ENCODE results near the gene FAM53B.
"Not testable (repeated sequence)": the region's sequence is repeated elsewhere in the genome, so short reads cannot be mapped to it uniquely, and the experiment has no call there.

Gene FAM53B

DNA sequence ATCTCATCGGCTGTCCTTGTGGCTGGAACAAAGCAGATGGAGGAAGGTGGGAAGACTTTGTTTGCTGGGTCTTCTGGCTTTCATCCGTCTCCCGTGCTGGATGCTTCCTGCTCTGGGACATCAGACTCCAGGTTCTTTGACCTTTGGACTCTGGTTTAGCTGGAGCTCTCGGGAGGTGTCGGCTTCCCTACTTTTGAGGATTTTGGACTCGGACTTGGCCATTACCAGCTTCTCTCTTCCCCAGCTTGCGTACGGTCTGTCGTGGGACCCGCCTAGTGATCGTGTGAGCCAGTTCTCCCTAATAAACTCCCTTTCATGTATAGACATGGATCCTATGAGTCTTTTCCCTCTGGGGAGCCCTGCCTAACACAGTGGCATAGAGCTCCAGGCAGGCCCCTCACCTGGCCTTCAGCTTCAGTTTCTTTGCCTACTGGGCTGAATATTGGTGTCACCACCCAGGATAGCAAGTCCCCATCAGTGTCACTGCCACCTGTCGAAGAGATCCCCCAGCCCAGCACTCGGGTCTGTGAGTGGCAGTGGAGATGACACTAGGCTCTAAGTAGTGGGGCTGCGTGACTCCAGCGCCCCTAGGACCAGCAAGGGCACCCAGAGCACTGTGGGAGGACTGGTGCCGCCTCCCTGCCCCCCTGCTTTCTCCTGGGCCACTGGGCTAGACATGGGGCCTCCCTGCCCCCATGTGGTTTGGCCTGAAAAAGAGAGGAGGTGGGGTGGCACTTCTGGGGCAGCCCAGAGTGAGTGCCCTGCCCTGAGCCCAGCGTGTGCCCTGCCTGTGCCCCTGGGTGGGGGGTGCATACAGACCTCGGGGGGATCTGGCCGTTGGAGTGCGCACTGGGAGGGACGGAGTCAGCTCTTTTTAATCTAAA lies 147.0 kb downstream of the FAM53B start:
- no peak for DNase-seq (ENCODE audit: low read depth)

DNA sequence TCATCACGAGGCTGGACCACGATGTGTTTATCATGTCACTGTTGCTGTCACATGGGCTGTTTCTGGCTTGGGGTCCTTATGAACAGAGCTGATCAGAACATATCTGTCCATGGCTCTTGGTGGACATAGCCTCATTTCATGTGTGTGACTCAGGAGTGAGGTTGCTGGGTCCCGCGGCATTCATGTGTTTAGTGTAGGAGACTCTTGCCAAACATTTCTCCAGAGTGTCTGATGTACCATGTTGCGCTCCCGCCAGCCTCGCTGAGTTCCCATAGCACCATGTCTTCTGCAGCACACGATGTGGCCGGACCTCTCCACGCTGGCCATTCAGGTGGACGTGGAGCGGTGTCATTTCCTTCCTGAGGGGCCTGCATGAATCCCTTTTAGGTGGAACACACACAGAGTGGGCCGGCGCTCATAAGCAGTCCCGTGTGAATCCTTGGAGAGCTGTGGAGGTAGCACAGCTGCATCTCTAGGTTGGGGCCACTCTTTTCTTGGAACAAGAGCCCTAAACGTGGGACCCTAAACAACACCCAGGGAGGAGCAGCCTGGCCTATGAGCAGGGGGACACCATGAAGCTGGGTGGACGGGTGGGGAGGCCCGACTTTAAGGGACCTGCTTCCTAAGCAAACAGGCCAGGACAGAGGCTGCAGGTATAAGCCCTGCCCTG lies 147.9 kb downstream of the FAM53B start:
- no peak for DNase-seq (ENCODE audit: low read depth)

- DNase-seq (ENCODE audit: low read depth), result no peak
These were observed 148.9 kb downstream of the FAM53B start for GRCh38 chr10:124595143-124595883.

GRCh38 chr10:124594240-124594639 lies 149.9 kb downstream of the FAM53B start:
- no peak for DNase-seq (ENCODE audit: low read depth)

DNA sequence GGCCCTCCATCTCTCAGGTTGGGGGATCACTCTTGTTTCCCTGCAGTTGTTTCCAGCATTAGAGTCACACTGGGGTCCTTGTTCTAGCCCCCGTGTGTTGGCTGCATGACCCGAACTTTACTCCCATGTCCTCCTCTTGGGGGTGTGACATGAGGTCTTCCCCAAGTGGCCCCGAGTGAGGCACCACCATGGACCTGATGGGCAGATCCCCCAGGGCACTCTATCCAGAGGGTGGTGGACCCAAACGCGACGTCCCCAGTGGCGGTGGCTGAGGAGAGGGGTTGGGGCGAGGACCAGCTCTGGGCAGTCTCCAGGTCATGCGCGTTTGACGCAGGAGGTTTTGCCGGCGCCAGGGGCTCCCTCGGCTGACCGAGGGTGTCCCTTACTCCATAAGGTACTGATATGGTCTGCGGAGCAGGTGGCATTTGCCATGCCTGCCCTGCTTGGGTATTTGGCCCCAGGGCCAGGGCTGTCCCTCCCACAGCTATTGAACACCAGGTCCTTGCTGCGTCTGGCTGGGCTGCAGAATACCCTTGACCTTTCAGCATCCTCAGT lies 150.7 kb downstream of the FAM53B start:
- no peak for DNase-seq (ENCODE audit: low read depth)

DNA sequence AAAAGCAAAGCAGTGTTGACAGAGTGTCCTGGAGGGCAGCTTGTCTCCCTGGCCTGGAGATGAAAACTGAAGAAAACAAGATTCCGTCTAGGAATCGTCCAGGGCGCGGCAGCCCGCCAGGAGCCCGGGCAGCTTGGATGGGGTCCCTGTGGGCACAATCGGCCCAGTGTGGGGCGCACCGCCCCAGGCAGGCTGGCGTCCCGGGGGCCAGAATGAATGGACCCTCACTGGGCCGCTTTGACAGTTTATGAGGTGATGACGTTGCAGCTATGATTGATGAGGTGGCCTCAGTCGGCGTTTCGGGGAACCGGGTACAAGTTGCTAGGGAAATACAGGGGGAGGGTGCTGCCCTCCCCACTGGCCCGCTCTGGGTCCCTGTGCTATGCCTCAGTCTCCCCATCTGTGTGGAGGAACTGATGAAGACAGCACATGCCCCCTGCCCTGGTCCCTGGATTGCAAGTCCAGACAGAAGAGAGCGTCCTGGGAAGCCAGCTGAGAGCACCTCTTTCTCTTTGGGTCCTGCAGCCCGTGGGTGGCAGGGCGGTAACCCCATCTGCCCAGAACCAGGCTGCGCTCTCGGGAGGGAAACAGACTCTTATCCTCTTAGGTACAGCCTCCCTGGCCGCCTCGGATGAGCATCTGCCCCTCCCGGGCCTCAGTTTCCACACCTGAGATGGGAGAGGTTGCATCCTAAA lies 151.3 kb downstream of the FAM53B start:
- no peak for DNase-seq (ENCODE audit: low read depth)

GRCh38 chr10:124592101-124592500 lies 152.1 kb downstream of the FAM53B start:
- no peak for DNase-seq (ENCODE audit: low read depth)

DNA sequence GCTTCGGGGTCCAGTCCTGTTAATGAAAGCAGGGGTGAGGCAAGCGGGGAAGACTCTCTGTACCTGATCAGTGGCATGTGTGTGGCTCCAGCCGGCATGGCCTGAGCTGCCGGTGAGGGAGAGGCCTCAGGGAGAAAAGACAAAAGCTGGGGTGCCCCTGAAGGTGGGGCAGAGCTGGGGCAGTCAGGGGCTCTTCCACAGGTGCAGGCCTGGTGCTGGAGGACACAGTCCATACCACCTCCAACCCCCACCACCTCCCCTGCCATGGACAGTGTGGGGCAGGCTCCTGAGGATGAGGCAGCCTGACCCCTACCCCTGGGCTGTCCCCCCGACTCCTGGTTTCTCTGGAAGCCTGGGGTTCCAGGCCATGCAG lies 153.1 kb downstream of the FAM53B start:
- DNase-seq (ENCODE audit: low read depth), result no peak

- no peak for DNase-seq (ENCODE audit: low read depth)
These were observed 153.7 kb downstream of the FAM53B start for GRCh38 chr10:124590216-124591122.

- no peak for DNase-seq (ENCODE audit: low read depth)
These were observed 154.6 kb downstream of the FAM53B start for GRCh38 chr10:124589491-124590041.

- no peak for DNase-seq (ENCODE audit: low read depth)
These were observed 155.3 kb downstream of the FAM53B start for GRCh38 chr10:124588736-124589490.

GRCh38 chr10:124588341-124588735 lies 155.8 kb downstream of the FAM53B start:
- not testable (repeated sequence) for DNase-seq (ENCODE audit: low read depth)

GRCh38 chr10:124587811-124588211 lies 156.4 kb downstream of the FAM53B start:
- DNase-seq (ENCODE audit: low read depth), result no peak

DNA sequence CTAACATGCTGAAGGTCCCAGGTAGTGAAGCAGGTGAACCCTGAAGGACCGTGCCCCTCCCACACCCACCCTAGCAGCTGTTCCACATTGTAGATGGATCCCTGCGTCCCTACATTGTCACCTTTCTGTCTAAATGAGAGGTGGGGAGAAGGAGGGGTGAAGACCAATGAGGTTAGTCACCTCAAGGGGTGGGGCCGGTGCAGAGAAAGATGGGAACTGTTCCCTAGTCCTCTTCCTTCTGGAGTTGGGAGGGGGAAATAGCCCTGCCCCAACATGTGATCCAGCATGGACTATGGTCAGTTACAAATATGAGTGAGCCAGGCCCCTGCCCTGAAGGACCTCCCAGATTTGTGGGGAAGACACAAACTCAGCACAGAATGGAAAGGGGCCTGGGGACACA lies 158.0 kb downstream of the FAM53B start:
- DNase-seq (ENCODE audit: low read depth), result no peak

- DNase-seq (ENCODE audit: low read depth), result no peak
These were observed 165.2 kb downstream of the FAM53B start for GRCh38 chr10:124579011-124579399.

GRCh38 chr10:124578231-124579010 lies 165.8 kb downstream of the FAM53B start:
- no peak for DNase-seq (ENCODE audit: low read depth)

- no peak for DNase-seq (ENCODE audit: low read depth)
These were observed 166.5 kb downstream of the FAM53B start for GRCh38 chr10:124577651-124578050.

DNA sequence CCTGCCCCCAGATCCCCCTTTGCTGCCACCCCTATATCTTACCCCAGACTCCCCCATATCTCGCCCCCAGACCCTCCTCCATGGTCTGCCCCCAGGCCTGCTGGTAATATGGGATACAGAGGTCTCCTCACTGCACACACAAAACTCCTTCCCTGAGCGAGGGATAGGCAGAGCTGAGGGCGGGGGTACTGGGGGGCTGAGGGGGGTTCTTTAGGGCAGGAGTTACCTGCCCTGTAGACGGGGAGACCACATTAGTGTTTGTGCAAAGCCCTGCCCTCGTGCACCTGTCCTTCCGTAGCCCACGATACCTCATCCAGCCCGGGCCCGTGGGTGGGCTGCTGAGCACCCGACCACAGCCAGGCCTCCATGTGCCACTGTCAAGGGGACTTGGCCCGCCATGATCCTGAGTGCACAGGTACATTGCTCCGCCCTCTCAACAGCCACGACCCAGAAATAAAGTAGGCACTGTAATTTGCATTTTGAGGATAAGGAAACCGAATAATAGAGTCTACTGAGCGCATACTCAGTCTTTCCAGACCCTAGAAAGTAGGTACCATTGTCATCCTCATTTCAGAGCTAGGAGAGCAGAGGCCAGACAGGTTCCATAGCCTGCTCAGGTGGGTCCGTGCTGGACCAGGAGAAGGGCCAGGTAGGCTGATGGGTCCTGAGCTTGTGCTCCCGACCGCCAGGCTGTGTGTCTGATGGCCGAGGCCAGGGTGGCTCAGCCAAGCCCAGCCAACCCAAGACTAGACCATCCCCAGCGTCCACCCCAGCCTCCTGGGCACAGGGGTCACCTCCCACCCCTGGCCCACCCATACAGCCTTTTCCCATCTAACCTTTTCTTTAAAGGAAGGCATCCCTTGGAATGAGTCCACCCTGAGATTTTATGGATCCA lies 167.4 kb downstream of the FAM53B start:
- no peak for DNase-seq (ENCODE audit: low read depth)

Data from CMK (cell line).